Lung microvascular endothelial cell (primary cell): ENCODE measurements around the gene FKBP6. TPM values are rescaled to one million over a fixed set of nuclear protein-coding genes. Genes with fewer than 3 reads are reported as not detected.
A peak's percentile ranks its signal among the peaks of the same experiment; 100 is the strongest.
"Not testable (repeated sequence)": the region's sequence is repeated elsewhere in the genome, so short reads cannot be mapped to it uniquely, and the experiment has no call there.

Source experiments
- DNase-seq, 2 donors: peaks; one replicate each; pipeline versions ENCODE4 v3.0.0 to v3.0.0-alpha.2; 2010; ENCODE audit warnings: low read depth in 2 of 2
- total RNA-seq: library from RNA; depleted of rRNA; stranded (reverse); fragments of >200 nt; gene quantifications from 2 replicates; pipeline ENCODE4 v1.2.1, GENCODE V29; 2014

Gene FKBP6
- total RNA-seq, 1 donor from 2014 or later = not detected

DNA sequence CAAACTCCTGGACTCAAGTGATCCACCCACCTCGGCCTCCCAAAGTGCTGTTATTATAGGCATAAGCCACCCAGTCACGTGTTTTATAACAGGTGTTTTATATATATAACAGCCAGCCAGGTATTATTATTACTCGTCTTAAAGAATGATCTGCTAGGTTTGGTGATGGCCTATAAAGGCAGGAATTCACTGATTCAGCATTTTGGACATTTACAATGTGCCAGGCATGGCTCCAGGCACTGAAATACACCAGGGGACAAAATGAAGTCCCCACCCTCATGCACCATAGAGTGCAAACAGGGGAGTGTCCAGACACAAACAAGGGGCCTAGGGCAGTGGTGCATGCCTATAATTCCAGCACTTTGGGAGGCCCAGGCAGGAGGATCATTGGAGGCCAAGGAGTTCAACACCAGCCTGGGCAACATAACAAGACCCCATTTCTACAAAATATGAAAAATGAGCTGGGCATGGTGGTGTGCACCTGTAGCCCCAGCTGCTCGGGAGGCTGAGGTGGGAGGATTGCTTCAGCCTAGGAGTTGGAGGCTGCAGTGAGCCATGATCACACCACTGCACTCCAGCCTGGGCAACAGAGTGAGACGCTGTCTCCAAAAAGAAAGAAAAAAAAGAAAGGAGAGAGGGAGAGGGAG, 4.4 kb upstream of the FKBP6 start:
- not testable (repeated sequence) for DNase-seq

- DNase-seq = peak; percentile 49 to 66
These were observed 3.7 kb upstream of the FKBP6 start for GRCh38 chr7:73324081-73324845.

DNA sequence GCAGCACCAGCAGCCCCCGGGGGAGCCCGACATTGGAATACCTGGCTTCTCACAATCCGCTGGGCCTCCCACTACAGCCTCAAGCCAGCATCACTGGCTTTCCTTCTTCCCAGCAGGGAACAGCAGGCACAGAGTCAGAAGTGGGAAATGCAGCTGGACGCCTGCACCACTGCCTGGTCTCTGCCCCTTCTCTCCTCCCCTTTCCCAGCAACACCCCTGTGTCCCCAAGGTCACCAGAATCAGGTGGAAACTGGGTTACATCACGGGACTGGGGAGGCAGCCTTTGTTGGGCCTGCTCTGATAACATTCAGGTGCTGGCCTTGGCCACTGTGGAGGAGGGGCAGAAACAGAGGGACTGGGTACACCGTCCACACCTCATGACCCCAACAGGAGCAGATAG, 2.5 kb upstream of the FKBP6 start:
- not testable (repeated sequence) for DNase-seq

DNA sequence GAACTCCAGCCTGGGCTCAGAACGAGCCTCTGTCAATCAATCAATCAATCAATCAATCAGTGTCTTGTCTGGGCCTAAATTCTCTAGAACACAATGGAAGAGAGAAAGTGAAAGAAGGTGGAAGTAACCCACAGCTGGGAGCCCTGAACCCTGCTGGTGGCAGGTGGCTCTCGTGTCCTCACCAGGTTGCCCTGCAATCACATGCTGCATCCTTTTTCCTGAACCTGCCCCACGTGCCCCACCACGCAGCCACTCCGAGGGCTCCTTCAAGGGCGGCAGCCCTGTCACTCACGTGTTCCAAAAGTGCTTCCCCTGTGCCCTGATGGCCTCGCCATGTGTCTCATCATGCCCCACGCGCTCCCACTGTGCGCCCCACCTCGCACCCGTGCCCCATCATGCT, 512 bp upstream of the FKBP6 start:
- not testable (repeated sequence) for DNase-seq

DNA sequence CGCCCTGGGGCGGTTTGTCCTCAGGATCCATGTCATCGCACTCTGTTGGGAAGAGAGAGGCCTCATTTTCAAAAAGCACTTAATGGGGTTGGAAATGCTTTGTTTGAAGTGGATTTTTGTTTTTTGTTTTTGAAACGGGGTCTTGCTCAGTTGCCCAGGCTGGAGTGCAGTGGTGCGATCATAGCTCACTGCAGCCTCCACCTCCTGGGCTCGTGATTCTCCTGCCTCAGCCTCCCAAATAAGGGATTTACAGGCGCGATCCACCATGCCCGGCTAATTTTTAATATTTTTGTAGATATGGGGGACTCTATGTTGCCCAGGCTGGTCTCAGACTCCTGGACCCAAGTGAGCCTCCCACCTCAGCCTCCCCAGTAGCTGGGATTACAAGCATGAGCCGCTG, 735 bp downstream of the FKBP6 start:
- no peak for DNase-seq

- DNase-seq = peak; percentile 43 to 49
These were observed 2.1 kb downstream of the FKBP6 start for GRCh38 chr7:73329861-73330581.

- no peak for DNase-seq
These were observed 2.8 kb downstream of the FKBP6 start for GRCh38 chr7:73330772-73331171.

DNA sequence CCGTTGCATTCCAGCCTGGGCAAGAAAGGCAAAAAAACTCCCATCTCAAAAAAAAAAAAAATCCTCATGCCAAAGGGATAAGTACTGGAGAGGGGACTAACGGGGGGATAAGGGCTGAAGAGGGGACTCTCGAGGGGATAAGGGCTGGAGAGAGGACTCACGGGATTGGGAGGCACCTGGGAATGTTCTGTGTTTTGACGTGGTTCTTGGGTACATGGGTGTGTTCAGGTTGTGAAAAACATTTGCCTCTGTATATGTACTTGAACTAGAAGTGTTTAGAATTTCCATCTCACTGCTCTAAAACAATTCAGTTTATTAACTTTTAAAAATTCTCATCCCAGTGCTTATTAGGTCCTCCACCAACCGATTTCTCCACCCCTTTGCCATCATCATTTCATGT, 4.5 kb downstream of the FKBP6 start:
- no peak for DNase-seq

- DNase-seq = no peak
These were observed 10.4 kb downstream of the FKBP6 start for GRCh38 chr7:73338321-73338720.

- DNase-seq = no peak
These were observed 12.6 kb downstream of the FKBP6 start for GRCh38 chr7:73340514-73340913.

- peak in 1 of 2 donors; percentile 66 for DNase-seq
These were observed 13.9 kb downstream of the FKBP6 start for GRCh38 chr7:73341877-73342276.

DNA sequence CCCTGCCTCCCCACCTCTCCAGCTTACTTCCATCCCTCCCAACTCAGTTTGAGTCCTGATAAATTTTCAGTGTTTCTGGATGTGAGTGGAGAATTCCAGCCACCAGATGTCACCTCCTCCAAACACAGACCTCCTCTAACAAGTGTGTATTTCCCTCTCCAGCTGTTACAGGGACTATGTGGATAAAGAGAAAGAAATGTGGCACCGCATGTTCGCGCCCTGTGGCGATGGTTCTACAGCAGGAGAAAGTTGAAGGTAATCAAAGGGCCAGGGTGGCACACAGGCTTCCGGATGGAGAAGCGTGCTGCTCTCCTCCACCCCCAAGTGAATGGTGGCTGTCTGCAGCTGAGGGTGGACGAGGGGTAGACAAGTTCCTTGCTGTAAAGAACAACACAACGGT, 14.7 kb downstream of the FKBP6 start:
- peak; percentile 53 to 86 for DNase-seq

DNA sequence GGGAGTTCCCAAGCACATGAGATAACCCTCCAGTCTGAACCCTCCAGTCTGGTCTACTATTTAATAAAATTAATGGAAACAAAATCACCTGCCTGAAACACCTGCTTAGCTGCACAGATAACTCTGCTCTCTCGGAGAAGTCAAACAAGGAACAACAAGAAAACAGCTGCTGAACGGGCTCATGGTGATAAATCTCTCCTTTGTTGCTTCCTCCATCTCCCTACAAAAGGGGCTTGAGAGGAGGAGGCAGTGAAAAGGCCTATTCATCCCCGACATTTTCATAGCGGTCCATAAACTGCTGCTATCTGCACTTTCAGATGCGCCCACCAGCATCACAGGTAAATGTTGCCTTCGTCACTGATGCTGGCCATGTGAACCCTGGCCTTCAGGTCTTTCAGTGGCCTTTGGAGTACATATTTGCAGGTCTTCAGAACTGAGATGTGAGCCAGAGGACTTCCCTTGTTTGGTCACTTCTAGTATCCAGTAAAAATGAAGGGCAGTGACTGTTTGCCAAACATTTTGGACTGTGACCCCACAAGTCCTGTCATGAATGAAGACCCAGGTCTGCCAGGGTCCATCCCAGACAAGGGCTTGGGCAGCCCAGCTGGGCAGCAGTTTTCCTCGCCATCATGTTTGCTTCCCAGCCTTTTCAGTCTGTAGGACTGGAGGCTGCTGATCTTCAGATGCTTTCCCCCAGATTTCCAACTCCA, 15.9 kb downstream of the FKBP6 start:
- DNase-seq = no peak

DNA sequence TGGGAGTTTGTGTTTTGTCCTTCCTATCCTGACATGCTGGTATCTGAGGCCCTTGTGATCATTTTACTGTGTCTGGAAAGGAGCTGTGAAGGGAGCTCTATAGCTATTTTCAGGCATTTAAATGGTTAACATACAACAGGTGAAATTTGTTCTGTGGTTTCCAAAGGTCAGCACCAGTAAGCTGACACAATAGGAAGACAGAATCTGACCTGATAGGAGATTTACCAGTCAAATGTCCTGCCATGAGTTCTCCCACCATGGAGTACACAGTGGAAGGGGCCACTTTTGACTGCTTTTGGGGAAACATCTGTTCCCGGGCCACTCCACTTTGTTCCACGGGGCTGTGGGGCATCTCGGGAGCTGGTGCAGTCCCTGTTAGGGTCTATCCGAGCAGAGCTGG, 17.6 kb downstream of the FKBP6 start:
- DNase-seq = no peak

DNA sequence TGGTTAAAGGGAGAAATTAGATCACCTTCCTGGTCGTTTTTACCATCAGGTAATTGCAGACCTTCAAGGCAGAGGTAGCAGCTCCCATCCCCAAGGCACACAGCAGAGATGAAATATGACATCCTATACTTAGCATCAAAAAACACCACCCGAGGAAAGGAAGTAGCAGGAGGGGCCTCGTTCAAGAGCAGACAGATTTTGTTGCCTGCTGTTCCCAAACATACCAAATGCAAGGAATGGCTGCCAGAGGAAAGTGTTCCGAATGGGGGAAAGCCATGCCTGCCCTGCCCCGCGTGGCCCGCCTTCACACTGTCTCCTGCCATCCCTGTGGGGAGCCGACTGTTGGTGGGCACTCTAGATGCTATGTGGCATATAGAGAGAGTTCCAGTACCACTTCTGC, 18.0 kb downstream of the FKBP6 start:
- no peak for DNase-seq

- no peak for DNase-seq
These were observed 21.8 kb downstream of the FKBP6 start for GRCh38 chr7:73349763-73350162.

- DNase-seq = peak in 1 of 2 donors; percentile 28
These were observed 22.5 kb downstream of the FKBP6 start for GRCh38 chr7:73350306-73351068.

GRCh38 chr7:73351447-73352167, 23.6 kb downstream of the FKBP6 start:
- DNase-seq = peak; percentile 47 to 54

DNA sequence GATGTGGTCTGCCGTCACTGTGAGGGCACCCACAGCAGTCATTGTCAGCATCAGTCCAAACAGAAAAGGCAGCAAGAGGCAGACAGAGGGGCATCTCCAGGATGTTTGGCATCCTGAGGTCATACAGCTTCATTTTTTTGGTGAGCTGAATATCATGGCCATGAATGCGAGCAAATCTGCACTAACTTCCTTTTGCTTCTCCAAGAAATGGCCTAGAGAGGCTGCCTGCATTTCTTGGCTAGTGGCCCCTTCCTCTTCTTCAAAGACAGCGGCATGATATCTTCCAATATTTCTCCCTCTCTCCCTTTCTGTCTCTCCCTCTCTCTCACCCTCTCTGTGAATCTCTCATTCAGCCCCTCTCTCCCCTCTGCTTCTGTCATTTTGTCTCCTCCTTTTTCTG, 24.8 kb downstream of the FKBP6 start:
- no peak for DNase-seq

- DNase-seq = peak in 1 of 2 donors; percentile 15
These were observed 25.3 kb downstream of the FKBP6 start for GRCh38 chr7:73353243-73353642.
